HG02571 (cell line): ENCODE data around the gene TELO2.

Source experiments
- ATAC-seq: cut with Tn5 transposase; IDR thresholded peaks from one replicate; pipeline ENCODE4 v1.9.1; 2021; ENCODE audit warnings: mild to moderate bottlenecking, moderate library complexity; ENCODE audit not compliant: unreplicated experiment

Gene TELO2

DNA sequence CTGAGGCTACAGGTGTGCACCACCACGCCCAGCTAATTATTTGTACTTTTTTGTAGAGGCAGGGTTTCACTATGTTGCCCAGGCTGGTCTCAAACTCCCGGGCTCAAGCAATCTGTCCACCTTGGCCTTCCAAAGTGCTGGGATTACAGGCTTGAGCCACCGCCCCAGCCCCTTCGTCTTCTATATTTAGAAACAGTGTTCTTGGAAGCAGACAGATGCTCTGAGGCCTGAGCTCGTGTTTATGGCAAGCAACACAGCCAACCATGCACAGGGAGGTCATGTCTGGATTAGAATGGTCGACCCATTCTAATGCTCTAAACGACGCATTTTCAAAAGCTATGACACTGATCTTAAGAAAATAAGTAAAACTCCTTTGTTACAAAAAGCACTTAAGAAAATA lies 56.9 kb downstream of the TELO2 start:
- ATAC-seq, result no peak

DNA sequence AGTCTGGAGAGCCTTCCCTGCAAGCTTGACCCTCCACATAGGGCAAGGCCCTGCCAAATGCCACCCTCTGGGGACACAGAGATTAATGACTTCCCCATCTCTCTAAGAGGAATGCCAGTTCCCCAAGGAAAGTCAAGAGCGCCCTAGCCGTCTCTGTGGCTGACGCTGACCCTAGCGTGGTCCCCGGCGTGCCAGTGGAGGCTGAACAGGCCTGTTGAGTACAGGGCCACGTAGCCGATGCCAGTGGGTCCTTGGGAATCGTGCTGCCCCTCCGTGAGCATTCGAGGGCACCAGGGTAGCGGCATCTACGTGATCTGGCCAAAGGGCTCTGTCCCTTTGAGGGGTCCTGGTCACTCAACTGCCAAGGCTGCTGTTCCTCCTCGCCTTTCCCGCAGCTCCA lies 57.5 kb downstream of the TELO2 start:
- no peak for ATAC-seq

DNA sequence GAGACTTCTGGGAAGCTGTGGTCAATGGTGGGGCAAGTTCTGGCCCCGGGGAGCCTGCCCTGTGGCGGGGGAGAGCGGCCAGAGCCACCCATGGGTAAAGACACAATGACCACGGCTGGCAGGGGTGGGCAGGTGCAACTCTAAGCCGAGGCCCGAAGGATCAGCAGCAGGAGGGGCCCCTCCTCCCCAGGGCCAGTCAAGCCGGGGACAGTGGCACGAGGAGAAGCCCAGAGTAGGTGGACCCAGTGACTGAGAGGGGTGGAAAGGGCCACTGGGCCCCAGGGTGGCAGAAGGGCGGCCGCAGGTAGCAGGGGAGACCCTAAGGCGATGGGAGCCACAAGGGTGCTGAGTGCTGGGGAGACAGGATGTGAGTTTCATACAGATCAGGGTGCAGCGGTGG lies 58.0 kb downstream of the TELO2 start:
- no peak for ATAC-seq

DNA sequence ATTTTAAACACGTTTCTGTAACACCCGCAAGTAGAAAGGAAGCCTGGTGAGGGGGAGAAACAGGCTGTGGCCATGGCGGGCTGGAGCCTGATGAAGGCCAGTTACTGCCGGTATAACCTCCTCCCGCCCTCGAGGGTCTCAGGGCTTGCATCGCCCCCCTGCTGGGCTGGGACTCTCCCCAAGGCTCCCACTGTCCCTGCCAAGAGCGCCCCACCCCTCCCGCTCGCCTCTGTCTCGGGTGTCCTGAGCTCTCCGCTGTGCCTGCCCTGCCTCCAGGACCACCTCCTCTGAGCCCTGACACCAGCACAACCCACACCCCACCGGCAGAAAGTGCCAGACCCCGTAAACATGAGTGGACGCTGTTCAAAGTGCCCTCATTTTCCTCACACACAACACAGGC lies 59.0 kb downstream of the TELO2 start:
- no peak for ATAC-seq

DNA sequence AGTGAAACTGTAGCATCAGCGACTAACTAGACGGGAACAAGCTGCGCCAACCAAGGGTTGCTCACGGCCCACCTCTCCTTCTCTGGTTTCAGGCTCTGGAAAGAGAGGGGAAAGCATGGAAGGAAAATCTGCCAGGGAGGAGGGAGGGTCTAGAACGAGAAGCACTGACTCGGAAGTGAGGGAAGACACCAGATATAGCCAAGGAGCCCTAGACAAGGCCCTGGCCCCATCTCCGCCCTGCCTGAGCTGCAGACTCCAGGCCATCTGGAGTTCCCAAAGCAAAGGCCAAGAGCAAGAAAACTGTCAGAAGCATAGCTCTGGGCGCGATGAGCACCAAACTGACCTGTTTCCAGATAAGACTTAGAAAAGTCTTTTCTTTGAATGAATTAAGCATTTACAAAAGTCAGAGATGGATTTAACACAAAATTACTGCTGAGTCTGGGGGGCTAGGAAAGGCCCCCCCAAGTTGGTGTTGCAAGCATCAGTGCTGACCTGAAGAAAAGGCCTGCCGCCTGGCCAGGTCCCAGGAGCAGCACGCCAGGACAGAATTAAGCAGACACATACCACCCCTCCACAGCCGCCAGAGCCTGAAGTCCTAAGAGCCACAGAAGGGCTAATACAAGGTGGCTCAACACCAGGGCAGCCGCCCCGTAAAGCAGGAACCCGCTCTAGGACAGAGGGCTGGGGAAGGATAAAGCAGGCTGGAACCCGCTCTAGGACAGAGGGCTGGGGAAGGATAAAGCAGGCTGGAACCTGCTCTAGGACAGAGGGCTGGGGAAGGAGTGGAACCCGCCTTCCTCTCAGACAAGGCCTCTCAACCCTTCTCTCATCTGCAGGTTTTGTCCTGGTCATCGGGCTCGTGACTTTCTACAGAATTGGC lies 61.0 kb downstream of the TELO2 start:
- no peak for ATAC-seq

DNA sequence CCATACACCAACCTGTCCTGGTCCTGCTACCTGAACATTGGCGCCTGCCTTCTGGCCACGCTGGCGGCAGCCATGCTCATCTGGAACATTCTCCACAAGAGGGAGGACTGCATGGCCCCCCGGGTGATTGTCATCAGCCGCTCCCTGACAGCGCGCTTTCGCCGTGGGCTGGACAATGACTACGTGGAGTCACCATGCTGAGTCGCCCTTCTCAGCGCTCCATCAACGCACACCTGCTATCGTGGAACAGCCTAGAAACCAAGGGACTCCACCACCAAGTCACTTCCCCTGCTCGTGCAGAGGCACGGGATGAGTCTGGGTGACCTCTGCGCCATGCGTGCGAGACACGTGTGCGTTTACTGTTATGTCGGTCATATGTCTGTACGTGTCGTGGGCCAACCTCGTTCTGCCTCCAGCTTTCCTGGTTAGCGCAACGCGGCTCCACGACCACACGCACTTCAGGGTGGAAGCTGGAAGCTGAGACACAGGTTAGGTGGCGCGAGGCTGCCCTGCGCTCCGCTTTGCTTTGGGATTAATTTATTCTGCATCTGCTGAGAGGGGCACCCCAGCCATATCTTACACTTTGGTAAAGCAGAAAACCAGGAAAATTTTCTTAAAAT lies 61.8 kb downstream of the TELO2 start:
- no peak for ATAC-seq

DNA sequence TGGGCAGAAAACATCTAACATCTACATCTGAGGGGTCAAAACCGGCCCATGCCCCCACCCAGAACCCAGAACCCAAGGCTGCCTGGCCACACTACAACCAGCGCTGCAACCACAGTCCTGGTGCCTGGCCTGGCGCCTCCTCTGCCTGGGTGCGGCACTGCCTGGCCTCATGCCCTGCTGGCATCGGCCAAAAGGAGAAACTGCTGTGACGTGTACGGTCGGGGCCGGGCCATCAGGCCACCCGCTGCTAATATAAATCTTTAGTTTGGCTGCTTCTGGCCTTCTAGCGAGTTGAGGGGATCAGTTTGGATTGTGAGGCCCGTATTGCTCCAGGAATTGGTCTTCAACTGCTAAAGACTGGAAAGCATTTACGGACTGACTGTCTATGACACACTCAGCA lies 63.1 kb downstream of the TELO2 start:
- no peak for ATAC-seq

DNA sequence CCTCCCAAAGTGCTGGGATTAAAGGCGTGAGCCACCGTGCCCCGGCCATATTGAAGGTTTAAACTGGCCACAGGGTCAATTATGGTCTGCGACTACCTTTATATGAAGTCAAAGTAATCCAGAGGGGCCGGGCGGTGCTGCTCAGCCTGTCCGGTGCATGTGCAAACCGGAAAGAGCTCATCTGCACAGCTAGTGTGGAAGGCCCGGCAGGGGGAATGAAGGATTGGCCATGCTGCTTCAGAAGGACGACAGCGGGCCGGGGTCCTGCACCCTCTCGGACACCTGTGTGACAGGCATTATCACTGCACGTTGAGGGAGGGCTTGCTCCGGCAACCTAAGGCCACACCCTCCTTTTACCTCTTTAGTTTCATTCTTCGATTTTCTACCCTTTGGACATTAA lies 63.9 kb downstream of the TELO2 start:
- no peak for ATAC-seq

DNA sequence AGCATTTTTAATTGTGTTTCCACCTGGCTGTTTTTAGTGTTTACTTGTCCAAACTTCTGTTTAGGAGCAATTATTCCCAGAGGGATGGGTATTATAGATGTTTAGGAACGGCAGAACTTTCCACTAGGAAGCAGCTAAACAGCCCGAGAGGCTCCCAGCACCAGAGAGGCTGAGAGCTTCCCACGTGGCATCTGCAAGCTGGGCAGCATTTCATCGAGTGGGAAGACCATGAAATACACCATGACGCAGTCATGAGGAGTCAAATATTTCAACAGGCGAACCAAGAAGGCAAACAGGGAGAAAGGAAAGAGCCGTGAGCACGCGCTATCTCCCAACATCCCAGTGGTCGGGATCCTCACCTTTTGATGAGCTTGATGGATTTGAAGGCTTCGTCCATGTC lies 64.4 kb downstream of the TELO2 start:
- ATAC-seq, result no peak

DNA sequence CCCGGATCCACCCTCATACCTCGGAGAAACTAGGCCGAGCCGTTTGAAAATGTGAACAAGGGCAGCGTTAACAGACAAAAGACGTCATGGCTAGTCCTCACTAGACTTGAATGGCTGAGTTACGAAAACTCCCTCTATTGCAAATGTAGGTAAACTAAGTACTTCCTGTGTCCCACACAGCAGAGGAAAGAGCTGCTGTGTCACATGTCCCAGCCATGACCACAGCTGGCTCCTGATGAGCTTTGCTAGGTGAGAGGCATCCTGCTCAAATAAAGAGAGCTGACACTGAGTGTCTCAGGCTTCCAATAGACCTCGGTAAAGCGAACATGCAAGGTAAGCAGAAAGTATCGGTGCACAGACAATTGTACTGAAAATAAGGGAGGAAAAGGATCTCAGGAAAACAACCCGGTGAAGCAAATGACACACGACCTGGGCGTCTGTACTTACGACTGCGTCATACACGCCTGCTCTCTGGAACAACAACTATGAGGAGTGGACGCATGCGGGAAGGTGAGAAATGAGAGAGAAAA lies 66.4 kb downstream of the TELO2 start:
- ATAC-seq, result no peak
